H1 (cell line): Measurements from ENCODE around the gene MSMP. TPM values are rescaled to one million over a fixed set of nuclear protein-coding genes. Genes with fewer than 3 reads are reported as not detected.

Experiments used
- CTCF ChIA-PET: fragments of 300-600 bp; sonication (Branson Sonifier 250); formaldehyde crosslinking; loops from one replicate; lab custom pipeline; 2021; ENCODE audit not compliant: partially characterized antibody; lab: Charles Lee
- POLR2A ChIA-PET: fragments of 300-600 bp; sonication (Branson Sonifier 250); formaldehyde crosslinking; loops from one replicate; lab custom pipeline; 2021; ENCODE audit warnings: inconsistent platforms; ENCODE audit not compliant: partially characterized antibody; lab: Charles Lee
- DNase-seq, 2 experiments: peaks; one replicate each; pipeline versions ENCODE4 v3.0.0 to v3.0.0-alpha.2; 2010 to 2022; ENCODE audit warnings: low spot score in 2 of 2, low read depth in 1 of 2, mixed read lengths in 1 of 2
- FAIRE-seq: peaks from 2 replicates; lab custom pipeline; 2011; peaks lifted over from hg19 to GRCh38; lab: Jason Lieb, UNC
- H2AFZ ChIP-seq: 2 replicates; pipeline ENCODE4 v1.8.1; 2012; ENCODE audit warnings: low read length, inconsistent platforms
- H2AK5ac ChIP-seq: 2 replicates; pipeline ENCODE4 v1.6.1; 2013; ENCODE audit warnings: low read depth, low read length
- H2BK120ac ChIP-seq: replicated peaks from 2 replicates; pipeline ENCODE3; 2013; ENCODE audit warnings: low read depth, low read length, inconsistent platforms
- H2BK12ac ChIP-seq: 2 replicates; pipeline ENCODE4 v1.6.1; 2013; ENCODE audit warnings: low read depth, low read length
- H2BK15ac ChIP-seq: 2 replicates; pipeline ENCODE4 v1.6.1; 2013; ENCODE audit warnings: low read length
- H2BK20ac ChIP-seq: 2 replicates; pipeline ENCODE4 v1.6.1; 2013; ENCODE audit warnings: low read length
- H2BK5ac ChIP-seq: 2 replicates; pipeline ENCODE4 v1.6.1; 2013; ENCODE audit warnings: low read depth, low read length
- H3K14ac ChIP-seq: 2 replicates; pipeline ENCODE4 v1.6.1; 2013; ENCODE audit warnings: inconsistent platforms; ENCODE audit not compliant: insufficient read length
- H3K18ac ChIP-seq: 2 replicates; pipeline ENCODE4 v1.6.1; 2013; ENCODE audit warnings: low read length; ENCODE audit errors: extremely low read depth
- H3K23ac ChIP-seq: 2 replicates; pipeline ENCODE4 v1.6.1; 2013; ENCODE audit warnings: inconsistent platforms; ENCODE audit not compliant: insufficient read length
- H3K23me2 ChIP-seq: 2 replicates; pipeline ENCODE4 v1.6.1; 2013; ENCODE audit warnings: low read depth, low read length
- H3K27ac ChIP-seq: 2 replicates; pipeline ENCODE4 v1.6.1; 2011; ENCODE audit warnings: low read depth, low read length, inconsistent platforms
- H3K27me3 ChIP-seq, 4 experiments: replicated peaks in 1 of 4; 1 replicate in 1 of 4; 2 replicates in 3 of 4; pipeline versions ENCODE4 v1.6.1 to v1.8.1; 2011 to 2013; ENCODE audit warnings: low read length in 3 of 4, mild to moderate bottlenecking in 3 of 4, inconsistent platforms in 2 of 4, mixed read lengths in 2 of 4, moderate library complexity in 1 of 4; ENCODE audit not compliant: control insufficient read depth in 3 of 4, insufficient read depth in 3 of 4; ENCODE audit errors: extremely low read depth in 1 of 4
- H3K36me3 ChIP-seq, 4 experiments: 2 replicates each; pipeline versions ENCODE4 v1.6.1 to v1.8.1; 2011 to 2013; ENCODE audit warnings: mild to moderate bottlenecking in 4 of 4, low read length in 3 of 4, moderate library complexity in 2 of 4, control low read depth in 1 of 4, inconsistent platforms in 1 of 4; ENCODE audit not compliant: insufficient read depth in 4 of 4, control insufficient read depth in 2 of 4
- H3K4ac ChIP-seq: replicated peaks from 2 replicates; pipeline ENCODE3; 2013; ENCODE audit warnings: low read length, low read depth, mixed read lengths, inconsistent platforms; ENCODE audit not compliant: insufficient read length
- H3K4me1 ChIP-seq, 4 experiments: replicated peaks in 1 of 4; 1 replicate in 1 of 4; 2 replicates in 3 of 4; pipeline versions ENCODE4 v1.6.1 to v1.8.1; 2011 to 2013; ENCODE audit warnings: low read length in 3 of 4, inconsistent platforms in 2 of 4, mixed read lengths in 1 of 4; ENCODE audit not compliant: insufficient read depth in 4 of 4, control insufficient read depth in 3 of 4
- H3K4me2 ChIP-seq, 2 experiments: 2 replicates each; pipeline versions ENCODE4 v1.6.1 to v1.8.1; 2011 to 2013; ENCODE audit warnings: low read depth in 2 of 2, low read length in 2 of 2, control low read depth in 1 of 2, inconsistent platforms in 1 of 2, mild to moderate bottlenecking in 1 of 2; ENCODE audit not compliant: insufficient read depth in 1 of 2
- H3K4me3 ChIP-seq, 4 experiments: fragments of 200-600, 300-600 bp in 1 of 4; sonication (generic), shearing (Covaris generic), sonication (Bioruptor Twin) in 1 of 4; 2 replicates each; pipeline versions ENCODE4 v1.5.1 to v1.8.1; 2011 to 2016; ENCODE audit warnings: low read length in 4 of 4, low read depth in 3 of 4, control low read depth in 2 of 4, inconsistent platforms in 2 of 4, mild to moderate bottlenecking in 2 of 4, mixed read lengths in 1 of 4, moderate library complexity in 1 of 4; ENCODE audit not compliant: insufficient read depth in 2 of 4; ENCODE audit errors: extremely low read depth in 1 of 4
- H3K56ac ChIP-seq: replicated peaks from 2 replicates; pipeline ENCODE3; 2013; ENCODE audit warnings: low read depth, mild to moderate bottlenecking, mixed read lengths, low read length, inconsistent platforms; ENCODE audit not compliant: insufficient read length
- H3K79me1 ChIP-seq: 2 replicates; pipeline ENCODE4 v1.6.1; 2013; ENCODE audit warnings: low read depth, low read length, control low read depth
- H3K79me2 ChIP-seq, 2 experiments: 2 replicates each; pipeline versions ENCODE4 v1.6.1 to v1.8.1; 2012 to 2013; ENCODE audit warnings: low read length in 2 of 2, mild to moderate bottlenecking in 2 of 2, inconsistent platforms in 1 of 2; ENCODE audit not compliant: insufficient read depth in 2 of 2, control insufficient read depth in 1 of 2
- H3K9ac ChIP-seq, 4 experiments: replicated peaks in 1 of 4; 1 replicate in 1 of 4; 2 replicates in 3 of 4; pipeline versions ENCODE4 v1.6.1 to v1.8.1; 2011 to 2013; ENCODE audit warnings: low read depth in 3 of 4, low read length in 3 of 4, control low read depth in 2 of 4, mild to moderate bottlenecking in 2 of 4, moderate library complexity in 2 of 4, inconsistent platforms in 1 of 4; ENCODE audit errors: extremely low read depth in 1 of 4
- H3K9me3 ChIP-seq, 2 experiments: 2 replicates each; pipeline versions ENCODE4 v1.6.1 to v1.8.1; 2012 to 2013; ENCODE audit warnings: mild to moderate bottlenecking in 2 of 2, moderate library complexity in 2 of 2, control low read depth in 1 of 2, inconsistent platforms in 1 of 2, low read depth in 1 of 2, low read length in 1 of 2, mixed read lengths in 1 of 2; ENCODE audit not compliant: insufficient read depth in 2 of 2
- H4K20me1 ChIP-seq, 2 experiments: replicated peaks in 1 of 2; 2 replicates each; pipeline versions ENCODE3 to v1.8.1; 2011 to 2013; ENCODE audit warnings: inconsistent platforms in 2 of 2, low read length in 2 of 2, mild to moderate bottlenecking in 1 of 2; ENCODE audit not compliant: insufficient read depth in 2 of 2, control insufficient read depth in 1 of 2
- H4K5ac ChIP-seq: 2 replicates; pipeline ENCODE4 v1.6.1; 2013; ENCODE audit warnings: low read length, low read depth, mixed read lengths, inconsistent platforms; ENCODE audit not compliant: insufficient read length
- H4K8ac ChIP-seq: 2 replicates; pipeline ENCODE4 v1.8.0; 2013; ENCODE audit warnings: mild to moderate bottlenecking, moderate library complexity, low read length, inconsistent platforms; ENCODE audit not compliant: insufficient read depth; ENCODE audit errors: extremely low read depth
- H4K91ac ChIP-seq: replicated peaks from 2 replicates; pipeline ENCODE3; 2013; ENCODE audit warnings: low read length, mixed read lengths, inconsistent platforms; ENCODE audit not compliant: insufficient read length
- NRF1 ChIP-seq: IDR thresholded peaks from 2 replicates; pipeline ENCODE4 v1.6.1; 2011; ENCODE audit warnings: mild to moderate bottlenecking, low read depth, low read length, improper control_type of control experiment
- POU5F1 ChIP-seq: IDR thresholded peaks from 2 replicates; pipeline ENCODE4 v1.6.1; 2011; ENCODE audit warnings: low read depth, mild to moderate bottlenecking, low read length, moderate library complexity
- SUZ12 ChIP-seq: fragments of 200-600 bp; sonication (generic); IDR thresholded peaks from 2 replicates; pipeline ENCODE4 v1.6.1; 2012; ENCODE audit warnings: mild to moderate bottlenecking, inconsistent platforms, low read length, moderate library complexity, mixed read lengths
- TAF1 ChIP-seq: IDR thresholded peaks from 2 replicates; pipeline ENCODE4 v1.6.1; 2011; ENCODE audit warnings: mild to moderate bottlenecking, low read depth, low read length
- YY1 ChIP-seq: IDR thresholded peaks from 2 replicates; pipeline ENCODE4 v1.6.1; 2011; ENCODE audit warnings: low read depth, mild to moderate bottlenecking, low read length
- WGBS, 2 experiments: shearing (Covaris generic) in 1 of 2; methylation state at CpG; one replicate each; pipeline versions ENCODE4 v1.1.6 to v1.1.7; 2013 to 2015; ENCODE audit warnings: low lambda C conversion rate in 2 of 2, mixed read lengths in 2 of 2, inconsistent platforms in 1 of 2, low coverage in 1 of 2, missing lambda C conversion rate in 1 of 2; ENCODE audit not compliant: insufficient replicate concordance in 2 of 2, insufficient coverage in 1 of 2, insufficient read length in 1 of 2; ENCODE audit errors: extremely low coverage in 1 of 2, missing lambda C conversion rate in 1 of 2; 5-methylcytosine and 5-hydroxymethylcytosine counted together
- polyA plus RNA-seq, 7 experiments: library from polyadenylated mRNA; depleted of rRNA in 3 of 7; stranded (reverse) in 5 of 7; unstranded in 2 of 7; fragments of >200 nt in 5 of 7; fragments of 200-250 nt in 2 of 7; gene quantifications; 1 replicate in 5 of 7; 2 replicates in 1 of 7; 4 replicates in 1 of 7; pipeline versions ENCODE4 v1.2.1 to v1.2.3, GENCODE V29; 2011 to 2013; ENCODE audit warnings: missing spikeins in 2 of 7, mixed read lengths in 2 of 7
- total RNA-seq: library from RNA; stranded (reverse); fragmentation: NEBNext Ultra II Directional; extraction: Animal tissue kit (Norgen Biotek cat#: 25700); gene quantifications from 2 replicates; pipeline ENCODE4 v1.2.1, GENCODE V29; 2021

The MSMP gene
- total and polyA plus RNA-seq, 2 of the 8 experiments (the other 6 are each of a cell fraction or from before 2014, with no cell fraction given): 0.53 TPM; not detected in 1

DNA sequence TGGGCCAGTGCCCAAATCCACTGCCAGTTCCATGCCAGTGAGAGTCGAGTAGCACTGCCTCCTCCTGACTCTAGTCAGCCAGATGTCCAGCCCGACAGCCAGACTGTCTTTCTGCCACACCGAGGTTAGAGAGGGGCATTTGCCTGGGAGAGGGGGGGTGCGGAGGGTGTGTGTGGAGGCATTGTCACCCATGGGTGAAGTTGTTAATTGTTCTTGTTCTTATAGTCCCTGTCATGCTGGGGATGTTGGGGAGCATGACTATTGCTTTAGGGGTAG lies 3.9 kb downstream of the MSMP start:
- H4K8ac ChIP-seq: no peak overlapping the region
- ChIA-PET CTCF (interaction anchor here (1.1 to 7.2 kb wide), 8 partner anchors 11 to 257 kb away, joined by 3 to 87 read pairs (median 4); partner anchors contain the start of genes CREB3 and TLN1), POLR2A (interaction anchor here (1.2 to 4.3 kb wide), 7 partner anchors 8 to 60 kb away, joined by 3 to 35 read pairs (median 8); partner anchors contain the start of gene TPM2)
- H3K27ac ChIP-seq: no peak overlapping the region
- TF ChIP-seq TAF1: no peak
- no peak for TF ChIP-seq YY1
- no peak for TF ChIP-seq SUZ12
- TF ChIP-seq NRF1: no peak
- TF ChIP-seq POU5F1: no peak
- H2BK120ac ChIP-seq: no peak overlapping the region
- H3K4ac ChIP-seq: no peak overlapping the region
- H3K9ac ChIP-seq: no peak overlapping the region; a peak in 1 of 7 replicates
- peaks cover 3 to 25% (median 15%) of the 10 kb centered on the region in 4 experiments; a peak in 6 of 8 replicates for H3K36me3 ChIP-seq
- H4K5ac ChIP-seq: no peak overlapping the region
- H3K18ac ChIP-seq: no peak overlapping the region
- no peaks in the 10 kb centered on the region for H3K27me3 ChIP-seq
- no peak overlapping the region for H2BK20ac ChIP-seq
- no peak overlapping the region for H2AK5ac ChIP-seq
- peaks cover 0 to 19% (median 5%) of the 10 kb centered on the region in 4 experiments; a peak in 5 of 7 replicates for H3K4me1 ChIP-seq
- peaks cover 11% of the 10 kb centered on the region for H3K23me2 ChIP-seq
- H3K4me2 ChIP-seq: peak overlapping the region; percentile 98 to 99
- H3K9me3 ChIP-seq: no peaks in the 10 kb centered on the region
- FAIRE-seq: no peak
- peak overlapping the region in 3 of 4 experiments; percentile 88 to 98 (median 96); a peak in 6 of 8 replicates for H3K4me3 ChIP-seq
- no peak overlapping the region for H2AFZ ChIP-seq
- no peak overlapping the region for H2BK15ac ChIP-seq
- H3K56ac ChIP-seq: no peak overlapping the region
- no peak overlapping the region for H2BK5ac ChIP-seq
- H3K79me2 ChIP-seq: peaks cover 21 to 35% of the 10 kb centered on the region in 2 experiments
- peaks cover 9% of the 10 kb centered on the region; the same call in 1 of the 2 replicates for H3K79me1 ChIP-seq
- 83% methylated on average over 4 of the region's 4 CpGs; no CpG with 5 or more reads in 1 of the 2 experiments for WGBS, 2 experiments
- DNase-seq: no peak
- H4K91ac ChIP-seq: no peak overlapping the region
- no peak overlapping the region for H3K14ac ChIP-seq
- peaks cover 11 to 19% of the 10 kb centered on the region in 2 experiments for H4K20me1 ChIP-seq
- no peak overlapping the region for H3K23ac ChIP-seq
- no peak overlapping the region for H2BK12ac ChIP-seq
